Mesendoderm (in vitro differentiated cells): ENCODE data around the gene OR4D5.
A peak's percentile ranks its signal among the peaks of the same experiment; 100 is the strongest.

ENCODE experiments used
- DNase-seq: peaks from one replicate; pipeline ENCODE4 v3.0.0; 2013
- H2AK5ac ChIP-seq: 2 replicates; pipeline ENCODE4 v1.6.1; 2013; ENCODE audit warnings: low read length, inconsistent platforms
- H2BK120ac ChIP-seq: 2 replicates; pipeline ENCODE4 v1.6.1; 2013; ENCODE audit warnings: low read depth, mild to moderate bottlenecking, low read length, moderate library complexity, mixed read lengths
- H2BK15ac ChIP-seq: replicated peaks from 2 replicates; pipeline ENCODE4 v1.6.1; 2013; ENCODE audit warnings: low read depth, mild to moderate bottlenecking, moderate library complexity
- H2BK5ac ChIP-seq: 2 replicates; pipeline ENCODE4 v1.6.1; 2013; ENCODE audit warnings: low read length, inconsistent platforms
- H3K18ac ChIP-seq: 2 replicates; pipeline ENCODE4 v1.6.1; 2013; ENCODE audit warnings: mild to moderate bottlenecking, low read length, mixed read lengths
- H3K23ac ChIP-seq: one replicate; pipeline ENCODE4 v1.6.1; 2013; ENCODE audit warnings: low read length
- H3K27ac ChIP-seq: 2 replicates; pipeline ENCODE4 v1.5.1; 2013; ENCODE audit warnings: low read depth, mild to moderate bottlenecking, inconsistent platforms, low read length, moderate library complexity
- H3K27me3 ChIP-seq: 2 replicates; pipeline ENCODE4 v1.6.1; 2013; ENCODE audit warnings: low read length, control low read depth, mild to moderate bottlenecking, inconsistent platforms; ENCODE audit not compliant: insufficient read depth, poor library complexity
- H3K36me3 ChIP-seq: 2 replicates; pipeline ENCODE4 v1.6.1; 2013; ENCODE audit warnings: low read length, inconsistent platforms; ENCODE audit not compliant: control insufficient read depth, insufficient read depth
- H3K4ac ChIP-seq: one replicate; pipeline ENCODE4 v1.6.1; 2013; ENCODE audit warnings: low read depth, mild to moderate bottlenecking, low read length, moderate library complexity
- H3K4me1 ChIP-seq: 2 replicates; pipeline ENCODE4 v1.6.1; 2013; ENCODE audit warnings: low read depth, low read length, inconsistent platforms; ENCODE audit not compliant: control insufficient read depth
- H3K4me2 ChIP-seq: 2 replicates; pipeline ENCODE4 v1.6.1; 2013; ENCODE audit warnings: low read length
- H3K4me3 ChIP-seq: 2 replicates; pipeline ENCODE4 v1.5.1; 2013; ENCODE audit warnings: mild to moderate bottlenecking, low read length
- H3K56ac ChIP-seq: one replicate; pipeline ENCODE4 v1.6.1; 2013; ENCODE audit warnings: low read length
- H3K79me1 ChIP-seq: 2 replicates; pipeline ENCODE4 v1.6.1; 2013; ENCODE audit warnings: low read length, inconsistent platforms
- H3K79me2 ChIP-seq: 2 replicates; pipeline ENCODE4 v1.6.1; 2013; ENCODE audit warnings: mild to moderate bottlenecking, low read length; ENCODE audit not compliant: control insufficient read depth, insufficient read depth
- H3K9ac ChIP-seq: 2 replicates; pipeline ENCODE4 v1.6.1; 2013; ENCODE audit warnings: low read length, inconsistent platforms
- H4K5ac ChIP-seq: one replicate; pipeline ENCODE4 v1.6.1; 2013; ENCODE audit warnings: low read length
- H4K8ac ChIP-seq: one replicate; pipeline ENCODE4 v1.6.1; 2013; ENCODE audit warnings: low read depth, mild to moderate bottlenecking, control low read depth, low read length, moderate library complexity
- WGBS: extraction: QIAGEN DNeasy Blood & Tissue Kit; methylation state at CpG from one replicate; pipeline ENCODE4 v1.1.7; 2013; ENCODE audit warnings: low lambda C conversion rate, missing lambda C conversion rate; ENCODE audit not compliant: insufficient coverage; ENCODE audit errors: extremely low coverage; 5-methylcytosine and 5-hydroxymethylcytosine counted together

The OR4D5 gene

DNA sequence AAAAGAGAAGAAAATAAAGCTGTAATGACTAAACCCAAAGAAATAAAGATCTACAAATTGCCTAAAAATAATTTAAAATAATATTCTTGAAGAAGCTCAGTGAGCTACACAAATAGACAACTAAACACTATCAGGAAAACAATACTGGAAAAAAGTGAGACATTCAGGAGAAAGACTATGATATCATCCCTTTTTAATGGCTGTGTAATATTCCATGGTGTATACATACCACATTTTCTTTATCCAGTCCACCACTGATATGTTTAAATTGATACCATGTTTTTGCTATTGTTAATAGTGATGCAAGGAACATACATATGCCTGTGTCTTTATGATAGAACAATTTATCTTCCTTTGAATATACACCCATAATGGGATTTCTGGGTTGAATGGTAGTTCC is 17.3 kb downstream of the OR4D5 start:
- Histone ChIP-seq H2BK5ac (no peak overlapping the region), H3K4me2 (no peak overlapping the region), H3K4me3 (no peak overlapping the region), H2BK15ac (no peak overlapping the region), H3K23ac (no peak overlapping the region), H3K36me3 (no peaks in the 10 kb centered on the region), H4K8ac (no peak overlapping the region), H2AK5ac (no peak overlapping the region), H3K79me2 (no peaks in the 10 kb centered on the region), H3K56ac (no peak overlapping the region), H3K27me3 (no peaks in the 10 kb centered on the region), H2BK120ac (no peak overlapping the region), H3K27ac (no peak overlapping the region), H3K9ac (no peak overlapping the region), H3K18ac (no peak overlapping the region), H3K4ac (no peak overlapping the region), H3K79me1 (no peaks in the 10 kb centered on the region), H4K5ac (no peak overlapping the region), H3K4me1 (no peaks in the 10 kb centered on the region)
- DNase-seq, result no peak

DNA sequence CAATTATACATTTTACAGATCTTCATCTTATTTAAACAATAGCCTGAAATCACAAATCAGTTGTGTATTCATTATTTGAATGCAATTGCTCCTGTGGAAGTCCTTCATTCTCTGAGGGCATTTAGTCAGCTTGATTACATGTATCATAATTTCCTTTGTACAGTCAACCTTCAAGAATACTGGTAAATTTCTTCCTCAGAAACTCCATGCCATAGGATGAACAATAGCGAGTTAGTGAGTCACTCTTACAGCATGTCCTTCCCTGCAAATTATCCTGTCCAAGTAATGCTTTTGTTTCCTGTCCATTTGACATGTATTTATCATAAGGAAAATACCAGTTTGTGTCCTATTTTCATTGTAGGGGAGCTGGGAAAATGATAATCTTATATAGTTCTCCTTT is 34.4 kb downstream of the OR4D5 start:
- H2BK5ac ChIP-seq, result no peak overlapping the region
- H3K4me1 ChIP-seq, result no peaks in the 10 kb centered on the region
- no peak overlapping the region for H2AK5ac ChIP-seq
- H3K4me3 ChIP-seq, result no peak overlapping the region
- H3K56ac ChIP-seq, result no peak overlapping the region
- no peaks in the 10 kb centered on the region for H3K79me2 ChIP-seq
- no peak overlapping the region for H3K27ac ChIP-seq
- no peak overlapping the region for H3K4me2 ChIP-seq
- no peaks in the 10 kb centered on the region for H3K27me3 ChIP-seq
- H3K79me1 ChIP-seq, result no peaks in the 10 kb centered on the region
- DNase-seq, result no peak
- no peak overlapping the region for H3K18ac ChIP-seq
- no peaks in the 10 kb centered on the region for H3K36me3 ChIP-seq
- no peak overlapping the region for H3K9ac ChIP-seq
- H4K8ac ChIP-seq, result no peak overlapping the region
- WGBS, result no CpG with 5 or more reads among the region's 1 CpG
- H2BK120ac ChIP-seq, result no peak overlapping the region
- no peak overlapping the region for H3K23ac ChIP-seq
- H3K4ac ChIP-seq, result no peak overlapping the region
- H2BK15ac ChIP-seq, result no peak overlapping the region
- no peak overlapping the region for H4K5ac ChIP-seq

DNA sequence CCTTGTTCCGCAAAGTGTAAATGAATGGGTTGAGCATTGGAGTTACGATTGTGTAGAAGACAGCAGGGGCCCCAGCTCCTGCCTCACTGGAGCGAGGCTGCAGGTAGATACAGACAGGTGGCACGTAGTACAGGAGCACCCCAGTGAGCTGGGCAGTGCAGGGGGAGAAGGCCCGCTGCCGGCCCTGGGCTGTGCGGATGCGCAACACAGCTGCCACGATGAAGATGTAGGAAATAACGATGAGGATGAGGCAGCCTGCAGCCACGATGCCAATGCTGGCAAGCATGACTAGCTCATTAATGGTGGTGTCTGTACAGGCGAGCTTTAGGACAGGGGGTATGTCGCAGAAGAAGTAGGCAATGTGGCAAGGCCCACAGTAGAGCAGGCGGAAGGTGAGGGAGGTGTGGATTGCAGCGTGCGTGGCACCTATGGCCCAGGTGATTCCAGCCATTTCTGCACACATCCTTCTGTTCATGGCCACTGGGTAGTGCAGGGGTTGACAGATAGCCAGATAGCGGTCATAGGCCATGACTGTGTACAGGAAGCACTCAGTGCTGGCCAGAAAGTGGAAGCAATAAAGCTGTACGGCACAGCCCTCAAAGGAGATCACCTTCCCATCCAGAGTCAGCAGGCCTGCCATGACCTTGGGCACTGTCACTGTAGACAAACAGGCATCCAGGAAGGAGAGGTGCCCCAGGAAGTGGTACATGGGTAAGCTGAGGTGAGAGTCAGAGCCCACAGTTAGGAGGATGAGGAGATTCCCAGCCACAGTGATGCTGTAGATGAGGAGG is 37.5 kb downstream of the OR4D5 start:
- H3K4me3 ChIP-seq, result no peak overlapping the region
- WGBS, result no CpG with 5 or more reads among the region's 18 CpGs
- H3K79me2 ChIP-seq, result no peaks in the 10 kb centered on the region
- H2AK5ac ChIP-seq, result peak overlapping the region; percentile 56
- H4K8ac ChIP-seq, result no peak overlapping the region
- no peak overlapping the region for H3K56ac ChIP-seq
- H3K36me3 ChIP-seq, result no peaks in the 10 kb centered on the region
- no peak overlapping the region for H3K23ac ChIP-seq
- H2BK15ac ChIP-seq, result no peak overlapping the region
- H3K27me3 ChIP-seq, result no peaks in the 10 kb centered on the region
- no peak overlapping the region for H3K9ac ChIP-seq
- no peak overlapping the region for H3K4me2 ChIP-seq
- H3K27ac ChIP-seq, result no peak overlapping the region
- no peaks in the 10 kb centered on the region for H3K4me1 ChIP-seq
- no peak overlapping the region for H2BK120ac ChIP-seq
- H4K5ac ChIP-seq, result no peak overlapping the region
- no peak overlapping the region for H2BK5ac ChIP-seq
- no peaks in the 10 kb centered on the region for H3K79me1 ChIP-seq
- no peak overlapping the region for H3K18ac ChIP-seq
- DNase-seq, result no peak
- no peak overlapping the region for H3K4ac ChIP-seq

DNA sequence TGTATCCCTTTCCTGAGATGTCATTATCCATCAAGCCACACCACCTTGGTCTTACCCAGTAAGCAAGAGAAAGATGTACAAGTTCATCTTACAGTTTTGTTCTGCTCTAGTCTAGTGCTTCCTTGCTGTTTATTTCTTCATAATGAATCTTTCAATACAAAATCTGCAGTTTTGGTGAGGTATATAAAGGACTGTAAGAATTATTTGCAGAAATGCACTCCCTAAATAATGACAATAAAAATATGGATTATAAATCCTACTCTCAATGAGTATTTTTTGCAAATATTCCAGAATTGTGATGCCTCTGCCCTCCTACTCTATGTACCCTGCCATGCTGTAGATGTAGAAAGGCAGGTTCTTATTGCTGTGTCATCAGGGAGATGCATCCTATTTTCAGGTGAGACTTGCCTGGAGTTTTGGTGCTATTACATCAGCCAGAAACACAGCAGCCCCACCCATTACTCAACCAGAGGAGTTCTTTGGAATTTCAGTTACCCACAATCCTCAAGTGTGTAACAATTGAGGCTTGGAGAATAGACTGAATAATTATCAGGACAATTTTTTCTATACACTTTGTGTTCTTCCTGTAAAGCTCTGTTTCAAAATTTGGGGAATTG is 38.4 kb downstream of the OR4D5 start, which contains the start of gene OR10S1:
OR10S1 (minus strand) TSS at position 51 of the 617 bp plus-strand sequence. CDS start 117 bp downstream, outside the sequence.
- no peak within 1 kb of the TSS for H2BK5ac ChIP-seq
- no peak within 1 kb of the TSS for H3K4ac ChIP-seq
- no peak within 1 kb of the TSS for H3K27ac ChIP-seq
- H2BK120ac ChIP-seq, result no peak within 1 kb of the TSS
- peak; percentile 47 for DNase-seq
- H3K4me1 ChIP-seq, result no peaks in the 10 kb centered on the region
- H3K4me2 ChIP-seq, result no peak within 1 kb of the TSS
- H3K79me2 ChIP-seq, result no peaks in the 10 kb centered on the region
- H3K27me3 ChIP-seq, result no peaks in the 10 kb centered on the region
- H3K36me3 ChIP-seq, result no peaks in the 10 kb centered on the region
- H4K8ac ChIP-seq, result no peak within 1 kb of the TSS
- no peak within 1 kb of the TSS for H2BK15ac ChIP-seq
- no peaks in the 10 kb centered on the region for H3K79me1 ChIP-seq
- no peak within 1 kb of the TSS for H3K23ac ChIP-seq
- H4K5ac ChIP-seq, result no peak within 1 kb of the TSS
- H3K4me3 ChIP-seq, result no peak within 1 kb of the TSS
- no peak within 1 kb of the TSS for H3K9ac ChIP-seq
- H3K18ac ChIP-seq, result no peak within 1 kb of the TSS
- H2AK5ac ChIP-seq, result peak within 1 kb of the TSS; percentile 56
- no peak within 1 kb of the TSS for H3K56ac ChIP-seq

DNA sequence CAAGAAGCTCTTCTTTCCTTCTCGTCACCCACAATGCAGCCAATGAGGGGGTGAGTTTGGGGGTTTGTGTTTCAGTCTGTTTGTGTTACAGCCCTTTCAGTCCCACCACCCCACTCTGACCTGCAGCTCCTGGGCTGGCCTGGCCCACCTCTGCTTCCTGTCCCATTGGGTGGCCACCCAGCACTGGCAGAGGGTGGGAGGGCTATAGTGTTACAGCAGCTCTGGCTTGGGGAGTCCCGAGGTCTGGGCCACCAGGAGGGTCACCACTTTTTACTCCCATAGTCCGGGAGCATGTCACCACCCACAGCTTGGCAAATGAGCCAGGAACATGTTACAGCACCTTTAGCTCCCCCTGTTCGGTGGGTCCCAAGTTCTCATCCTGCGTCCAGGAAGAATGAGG is 39.9 kb downstream of the OR4D5 start:
- H2AK5ac ChIP-seq, result no peak overlapping the region
- H3K4me1 ChIP-seq, result no peaks in the 10 kb centered on the region
- H3K36me3 ChIP-seq, result no peaks in the 10 kb centered on the region
- DNase-seq, result no peak
- no peak overlapping the region for H2BK15ac ChIP-seq
- no peak overlapping the region for H3K9ac ChIP-seq
- no peak overlapping the region for H3K4me2 ChIP-seq
- H4K5ac ChIP-seq, result no peak overlapping the region
- H3K23ac ChIP-seq, result no peak overlapping the region
- no CpG with 5 or more reads among the region's 5 CpGs for WGBS
- H3K56ac ChIP-seq, result no peak overlapping the region
- H2BK5ac ChIP-seq, result no peak overlapping the region
- H4K8ac ChIP-seq, result no peak overlapping the region
- H3K18ac ChIP-seq, result no peak overlapping the region
- H3K4me3 ChIP-seq, result no peak overlapping the region
- H3K79me1 ChIP-seq, result no peaks in the 10 kb centered on the region
- H3K4ac ChIP-seq, result no peak overlapping the region
- H3K27me3 ChIP-seq, result no peaks in the 10 kb centered on the region
- no peak overlapping the region for H3K27ac ChIP-seq
- no peak overlapping the region for H2BK120ac ChIP-seq
- H3K79me2 ChIP-seq, result no peaks in the 10 kb centered on the region
